B cell (primary cell): Measurements from ENCODE around the gene GPX8. TPM values are rescaled to one million over a fixed set of nuclear protein-coding genes. Genes with fewer than 3 reads are reported as not detected.

ENCODE experiments used
- ATAC-seq: fragments of 200-7000 bp; cut with Tn5 transposase; one replicate; pipeline ENCODE4 v1.10.0; 2021; ENCODE audit warnings: low read depth, mild to moderate bottlenecking, moderate number of reproducible peaks, moderate library complexity
- CTCF ChIA-PET: fragments of 350-600 bp; sonication (Branson Sonifier 250); formaldehyde crosslinking; loops from one replicate; lab custom pipeline; 2021; ENCODE audit warnings: antibody characterized with exemption, inconsistent platforms; lab: Charles Lee
- POLR2A ChIA-PET: fragments of 350-600 bp; sonication (Branson Sonifier 250); formaldehyde crosslinking; loops from one replicate; lab custom pipeline; 2021; ENCODE audit warnings: antibody characterized with exemption; lab: Charles Lee
- DNase-seq: peaks from one replicate; pipeline ENCODE4 v3.0.0; 2013
- H2AFZ ChIP-seq: 2 replicates; pipeline ENCODE4 v1.6.1; 2012; ENCODE audit warnings: mild to moderate bottlenecking, low read depth, low read length; ENCODE audit not compliant: insufficient read depth, poor library complexity, severe bottlenecking
- H3K27ac ChIP-seq, 2 donors: 1 replicate in 1 of 2; 2 replicates in 1 of 2; pipeline ENCODE4 v1.5.1; 2012 to 2013; ENCODE audit warnings: low read length in 2 of 2, mild to moderate bottlenecking in 2 of 2, moderate library complexity in 1 of 2
- H3K27me3 ChIP-seq, 4 experiments: fragments of 200-600 bp in 1 of 4; sonication (generic) in 1 of 4; replicated peaks in 1 of 4; 1 replicate in 2 of 4; 2 replicates in 2 of 4; pipeline versions ENCODE4 v1.6.1 to v1.7.0; 2013 to 2016; ENCODE audit warnings: low read length in 3 of 4, mild to moderate bottlenecking in 2 of 4, mixed read lengths in 1 of 4, moderate library complexity in 1 of 4; ENCODE audit not compliant: insufficient read depth in 4 of 4, control insufficient read depth in 3 of 4; ENCODE audit errors: control extremely low read depth in 1 of 4
- H3K36me3 ChIP-seq, 2 experiments: replicated peaks in 1 of 2; 1 replicate in 1 of 2; 2 replicates in 1 of 2; pipeline versions ENCODE4 v1.6.1 to v1.7.1; 2013; ENCODE audit warnings: low read length in 1 of 2; ENCODE audit not compliant: insufficient read depth in 2 of 2, control insufficient read depth in 1 of 2; ENCODE audit errors: control extremely low read depth in 1 of 2, extremely low read depth in 1 of 2
- H3K4me1 ChIP-seq, 2 donors: fragments of 200-600 bp in 1 of 2; sonication (generic) in 1 of 2; 1 replicate in 1 of 2; 2 replicates in 1 of 2; pipeline versions ENCODE4 v1.5.1 to v1.6.1; 2013 to 2017; ENCODE audit warnings: low read length in 2 of 2; ENCODE audit not compliant: control insufficient read depth in 2 of 2, insufficient read depth in 2 of 2
- H3K4me2 ChIP-seq: replicated peaks from 2 replicates; pipeline ENCODE3; 2012; ENCODE audit warnings: mild to moderate bottlenecking, low read depth, low read length; ENCODE audit not compliant: poor library complexity, severe bottlenecking
- H3K4me3 ChIP-seq, 5 experiments: fragments of 200-600 bp in 1 of 5; sonication (generic) in 1 of 5; 1 replicate in 3 of 5; 2 replicates in 2 of 5; pipeline versions ENCODE4 v1.5.1 to v1.7.0; 2011 to 2016; ENCODE audit warnings: low read length in 4 of 5, mild to moderate bottlenecking in 4 of 5, low read depth in 2 of 5, control low read depth in 1 of 5, moderate library complexity in 1 of 5; ENCODE audit not compliant: insufficient read depth in 1 of 5; ENCODE audit errors: control extremely low read depth in 1 of 5, extremely low read depth in 1 of 5
- H3K79me2 ChIP-seq: fragments of 200-600 bp; sonication (generic); one replicate; pipeline ENCODE4 v1.6.0; 2016; ENCODE audit warnings: low read length; ENCODE audit not compliant: control insufficient read depth, insufficient read depth
- H3K9ac ChIP-seq: fragments of 200-600 bp; sonication (generic); 2 replicates; pipeline ENCODE4 v1.6.1; 2017; ENCODE audit warnings: mild to moderate bottlenecking, low read length, moderate library complexity
- H3K9me3 ChIP-seq, 3 donors: one replicate each; pipeline versions ENCODE4 v1.6.1 to v1.7.1; 2013; ENCODE audit warnings: low read length in 2 of 3; ENCODE audit not compliant: control insufficient read depth in 2 of 3, insufficient read depth in 1 of 3; ENCODE audit errors: control extremely low read depth in 1 of 3
- H4K20me1 ChIP-seq: 2 replicates; pipeline ENCODE4 v1.6.0; 2012; ENCODE audit warnings: mild to moderate bottlenecking, low read length; ENCODE audit not compliant: insufficient read depth, control insufficient read depth, poor library complexity, severe bottlenecking
- H3K27ac Mint-ChIP-seq: one replicate; pipeline ENCODE4 v1.8.0; 2021; ENCODE audit warnings: mixed read lengths
- H3K27me3 Mint-ChIP-seq: one replicate; pipeline ENCODE4 v1.8.0; 2021; ENCODE audit warnings: mixed read lengths
- H3K4me1 Mint-ChIP-seq: one replicate; pipeline ENCODE4 v1.8.0; 2021; ENCODE audit warnings: mixed read lengths
- H3K4me3 Mint-ChIP-seq: one replicate; pipeline ENCODE4 v1.8.0; 2021; ENCODE audit warnings: mixed read lengths
- H3K9me3 Mint-ChIP-seq: one replicate; pipeline ENCODE4 v1.8.0; 2022; ENCODE audit warnings: mixed read lengths; ENCODE audit not compliant: insufficient read depth
- EZH2 ChIP-seq: IDR thresholded peaks from 2 replicates; pipeline ENCODE4 v1.6.1; 2012; ENCODE audit warnings: borderline replicate concordance, low read depth, mild to moderate bottlenecking, moderate library complexity, low read length; ENCODE audit not compliant: insufficient read depth, poor library complexity, severe bottlenecking
- WGBS: methylation state at CpG from one replicate; pipeline ENCODE4 v1.1.5; 2013; ENCODE audit warnings: missing lambda C conversion rate; ENCODE audit not compliant: insufficient coverage; 5-methylcytosine and 5-hydroxymethylcytosine counted together
- intact Hi-C: fragments of 100-400 bp; cut with micrococcal nuclease; formaldehyde crosslinking; loops from one replicate; pipeline ENCODE4 v1.10.0; 2022
- polyA plus RNA-seq: library from polyadenylated mRNA; depleted of rRNA; stranded (reverse); fragments of >200 nt; gene quantifications from 2 replicates; pipeline ENCODE4 v1.2.3, GENCODE V29; 2012
- total RNA-seq, 2 donors: library from RNA; stranded (reverse); fragments of 120-200 nt in 1 of 2; gene quantifications; 1 replicate in 1 of 2; 2 replicates in 1 of 2; pipeline versions ENCODE4 v1.2.3 to v1.2.4, GENCODE V29; 2013 to 2022
- TF ChIP-seq, protein P1 (sequence below): fragments of 200-600 bp; IDR thresholded peaks from one replicate; pipeline ENCODE4 v1.8.0; 2022; ENCODE audit warnings: antibody characterized with exemption, mild to moderate bottlenecking

The GPX8 gene
- total and polyA plus RNA-seq, 2 donors (not counting 1 experiment from before 2014, with no cell fraction given), result not detected

DNA sequence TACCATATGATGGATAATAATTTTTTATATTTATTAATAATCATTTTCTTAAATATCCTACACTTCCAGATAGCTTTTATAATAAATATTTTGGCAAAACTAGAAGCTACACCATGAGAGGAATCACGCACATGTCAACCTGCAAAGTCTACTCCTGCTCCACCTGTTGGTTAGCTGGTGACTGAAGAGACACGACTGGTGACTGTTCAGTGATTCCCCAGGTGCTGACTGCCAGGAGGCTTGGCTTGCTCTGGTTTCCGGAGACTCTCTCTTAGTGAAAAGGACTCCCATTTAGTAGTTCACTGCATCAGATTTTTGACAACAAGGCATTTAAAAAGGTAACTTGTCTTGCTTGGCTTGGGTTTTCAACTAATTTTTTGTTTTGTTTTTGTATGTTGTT is 36.6 kb upstream of the GPX8 start:
- no CpG with 5 or more reads among the region's 3 CpGs for WGBS
- H3K27me3 ChIP-seq, result peaks cover 0 to 2% (median 0%) of the 10 kb centered on the region in 4 experiments
- no peaks in the 10 kb centered on the region for H4K20me1 ChIP-seq
- H3K79me2 ChIP-seq, result no peaks in the 10 kb centered on the region
- DNase-seq, result no peak
- Mint-ChIP-seq H3K27me3 (peaks cover 24% of the 10 kb centered on the region), H3K4me1 (no peaks in the 10 kb centered on the region), H3K4me3 (no peak overlapping the region), H3K9me3 (no peaks in the 10 kb centered on the region), H3K27ac (no peak overlapping the region)
- intact Hi-C loops, result no loop called here
- H3K4me1 ChIP-seq, result no peaks in the 10 kb centered on the region
- TF ChIP-seq EZH2, result no peak
- TF ChIP-seq, protein P1, sequence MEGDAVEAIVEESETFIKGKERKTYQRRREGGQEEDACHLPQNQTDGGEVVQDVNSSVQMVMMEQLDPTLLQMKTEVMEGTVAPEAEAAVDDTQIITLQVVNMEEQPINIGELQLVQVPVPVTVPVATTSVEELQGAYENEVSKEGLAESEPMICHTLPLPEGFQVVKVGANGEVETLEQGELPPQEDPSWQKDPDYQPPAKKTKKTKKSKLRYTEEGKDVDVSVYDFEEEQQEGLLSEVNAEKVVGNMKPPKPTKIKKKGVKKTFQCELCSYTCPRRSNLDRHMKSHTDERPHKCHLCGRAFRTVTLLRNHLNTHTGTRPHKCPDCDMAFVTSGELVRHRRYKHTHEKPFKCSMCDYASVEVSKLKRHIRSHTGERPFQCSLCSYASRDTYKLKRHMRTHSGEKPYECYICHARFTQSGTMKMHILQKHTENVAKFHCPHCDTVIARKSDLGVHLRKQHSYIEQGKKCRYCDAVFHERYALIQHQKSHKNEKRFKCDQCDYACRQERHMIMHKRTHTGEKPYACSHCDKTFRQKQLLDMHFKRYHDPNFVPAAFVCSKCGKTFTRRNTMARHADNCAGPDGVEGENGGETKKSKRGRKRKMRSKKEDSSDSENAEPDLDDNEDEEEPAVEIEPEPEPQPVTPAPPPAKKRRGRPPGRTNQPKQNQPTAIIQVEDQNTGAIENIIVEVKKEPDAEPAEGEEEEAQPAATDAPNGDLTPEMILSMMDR, result no peak
- no peak overlapping the region for H3K9ac ChIP-seq
- no peaks in the 10 kb centered on the region for H3K36me3 ChIP-seq
- no peak overlapping the region for H2AFZ ChIP-seq
- ChIA-PET CTCF (no interaction called here), POLR2A (no interaction called here)
- ATAC-seq, result no peak
- no peak overlapping the region for H3K4me2 ChIP-seq
- H3K9me3 ChIP-seq, result no peaks in the 10 kb centered on the region
- no peak overlapping the region for H3K4me3 ChIP-seq
- no peak overlapping the region for H3K27ac ChIP-seq

DNA sequence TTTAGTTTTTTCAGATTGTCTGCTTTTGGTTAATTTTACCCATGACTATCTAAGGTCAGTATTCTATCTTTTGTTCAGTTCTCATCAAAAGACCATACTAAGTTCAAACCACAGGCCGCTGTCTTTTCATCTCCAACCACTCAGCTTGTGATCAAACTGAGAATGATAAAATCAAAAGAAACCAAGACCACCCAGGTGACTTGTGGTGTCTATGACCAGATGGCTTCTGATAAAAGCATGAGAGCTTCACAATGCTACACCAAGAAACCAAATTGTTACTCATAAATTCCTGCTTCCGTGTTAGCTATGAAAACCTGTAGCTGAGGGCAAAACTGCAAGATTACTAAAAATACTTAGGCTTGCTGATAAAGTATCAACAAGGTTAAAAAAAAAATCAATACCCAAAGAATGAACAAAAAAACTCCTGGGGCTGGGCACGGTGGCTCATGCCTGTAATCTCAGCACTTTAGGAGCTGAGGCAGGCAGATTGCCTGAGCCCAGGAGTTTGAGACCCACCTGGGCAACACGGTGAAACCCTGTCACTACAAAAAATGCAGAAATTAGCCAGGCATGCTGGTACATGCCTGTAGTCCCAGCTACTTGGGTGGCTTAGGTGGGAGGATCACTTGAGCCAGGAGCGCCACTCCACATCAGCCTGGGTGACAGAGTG is 25.8 kb upstream of the GPX8 start:
- Histone ChIP-seq H3K79me2 (no peaks in the 10 kb centered on the region), H4K20me1 (no peaks in the 10 kb centered on the region), H3K27me3 (no peaks in the 10 kb centered on the region), H3K9ac (no peak overlapping the region), H3K27ac (no peak overlapping the region), H3K4me3 (no peak overlapping the region), H3K9me3 (peaks cover 0 to 4% (median 2%) of the 10 kb centered on the region in 3 donors), H2AFZ (no peak overlapping the region), H3K36me3 (no peaks in the 10 kb centered on the region), H3K4me2 (no peak overlapping the region), H3K4me1 (no peaks in the 10 kb centered on the region)
- Mint-ChIP-seq H3K9me3 (peaks cover 8% of the 10 kb centered on the region), H3K4me3 (no peak overlapping the region), H3K4me1 (no peaks in the 10 kb centered on the region), H3K27ac (no peak overlapping the region), H3K27me3 (peaks cover 27% of the 10 kb centered on the region)
- intact Hi-C loops, result no loop called here
- TF ChIP-seq, protein P1, result no peak
- TF ChIP-seq EZH2, result no peak
- POLR2A ChIA-PET, result no interaction called here
- CTCF ChIA-PET, result no interaction called here
- DNase-seq (no peak), ATAC-seq (no peak)
- 94% methylated on average over 3 of the region's 5 CpGs for WGBS
